ENCODE data around the gene DESI1.

DNA sequence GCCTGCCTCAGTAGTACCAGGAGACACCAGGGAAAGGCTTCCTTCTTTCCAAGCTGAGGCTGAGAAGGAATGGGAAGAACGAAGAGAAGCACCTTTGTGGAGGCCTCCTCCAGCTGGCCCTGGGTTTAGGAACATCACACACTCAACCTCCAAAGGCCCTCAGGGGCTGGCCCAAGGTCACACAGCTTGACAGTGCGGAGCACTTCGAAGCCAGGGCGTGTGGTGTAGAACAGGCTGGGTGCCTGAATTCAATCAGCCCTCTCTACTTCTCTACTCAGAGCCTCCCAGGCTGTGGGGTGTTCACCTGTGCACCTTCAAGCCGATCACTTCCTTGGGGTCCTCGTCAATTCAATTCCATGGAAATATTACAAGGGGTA is 60.8 kb downstream of the DESI1 start:
- TF ChIP-seq EZH2 (IDR thresholded peaks at IDR 0.05) (no peak), FOXP2 (optimal IDR thresholded peaks at IDR 0.05; ENCODE audit: control extremely low read depth, extremely low read length, insufficient read depth) (no peak), POLR2AphosphoS5 (IDR thresholded peaks at IDR 0.05; ENCODE audit: borderline replicate concordance, low read depth, low read length) (no peak)
